Glutamatergic neuron (in vitro differentiated cells): ENCODE measurements around the gene GPR78. TPM values are rescaled to one million over a fixed set of nuclear protein-coding genes. Genes with fewer than 3 reads are reported as not detected.

ENCODE experiments used
- DNase-seq: peaks from one replicate; pipeline ENCODE4 v3.0.0; 2022
- H3K27ac Mint-ChIP-seq: one replicate; pipeline ENCODE4 v1.8.0; 2020; ENCODE audit warnings: mild to moderate bottlenecking, mixed read lengths, inconsistent platforms; ENCODE audit not compliant: unreplicated experiment
- H3K27me3 Mint-ChIP-seq: one replicate; pipeline ENCODE4 v1.8.0; 2020; ENCODE audit warnings: mild to moderate bottlenecking, moderate library complexity, mixed read lengths, inconsistent platforms; ENCODE audit not compliant: unreplicated experiment
- H3K36me3 Mint-ChIP-seq: one replicate; pipeline ENCODE4 v1.8.0; 2020; ENCODE audit warnings: mild to moderate bottlenecking, mixed read lengths, inconsistent platforms; ENCODE audit not compliant: unreplicated experiment
- H3K4me1 Mint-ChIP-seq: one replicate; pipeline ENCODE4 v1.8.0; 2020; ENCODE audit warnings: mild to moderate bottlenecking, low read depth, mixed read lengths, inconsistent platforms; ENCODE audit not compliant: unreplicated experiment
- H3K4me3 Mint-ChIP-seq: one replicate; pipeline ENCODE4 v1.8.0; 2020; ENCODE audit warnings: mild to moderate bottlenecking, mixed read lengths, inconsistent platforms; ENCODE audit not compliant: unreplicated experiment
- H3K9me3 Mint-ChIP-seq: one replicate; pipeline ENCODE4 v1.8.0; 2020; ENCODE audit warnings: mild to moderate bottlenecking, moderate library complexity, mixed read lengths, inconsistent platforms; ENCODE audit not compliant: unreplicated experiment
- total RNA-seq: library from RNA; stranded (reverse); fragmentation: NEBNext Ultra II Directional; extraction: Animal tissue kit (Norgen Biotek cat#: 25700); gene quantifications from one replicate; pipeline ENCODE4 v1.2.1, GENCODE V29; 2021; ENCODE audit not compliant: unreplicated experiment
- TF ChIP-seq, protein P1 (sequence below): fragments of 200-600 bp; sonication (generic); IDR thresholded peaks from one replicate; pipeline ENCODE4 v1.5.0; 2021; ENCODE audit not compliant: partially characterized antibody, unreplicated experiment

The GPR78 gene
- total RNA-seq, 1 donor from 2014 or later: 0.17 TPM

DNA sequence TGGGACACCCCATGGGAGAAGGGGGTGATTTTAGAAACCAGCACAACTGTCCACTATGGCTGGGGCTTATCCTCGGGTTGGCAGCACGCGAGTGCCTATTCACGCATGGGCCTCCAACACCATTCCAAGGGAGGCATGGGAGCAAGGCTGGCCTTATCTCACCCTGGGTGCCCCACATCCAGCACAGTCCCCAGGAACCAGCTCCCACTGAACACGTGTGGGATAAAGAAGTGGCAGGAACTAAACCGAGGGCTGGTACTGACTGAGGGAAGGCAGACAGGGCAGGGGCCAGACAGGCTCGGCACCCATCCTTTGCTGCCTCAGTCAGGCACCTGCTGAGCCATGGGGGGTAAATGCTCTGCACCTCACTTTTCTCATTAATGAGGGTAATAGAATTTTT lies 43.7 kb upstream of the GPR78 start:
- TF ChIP-seq, protein P1, sequence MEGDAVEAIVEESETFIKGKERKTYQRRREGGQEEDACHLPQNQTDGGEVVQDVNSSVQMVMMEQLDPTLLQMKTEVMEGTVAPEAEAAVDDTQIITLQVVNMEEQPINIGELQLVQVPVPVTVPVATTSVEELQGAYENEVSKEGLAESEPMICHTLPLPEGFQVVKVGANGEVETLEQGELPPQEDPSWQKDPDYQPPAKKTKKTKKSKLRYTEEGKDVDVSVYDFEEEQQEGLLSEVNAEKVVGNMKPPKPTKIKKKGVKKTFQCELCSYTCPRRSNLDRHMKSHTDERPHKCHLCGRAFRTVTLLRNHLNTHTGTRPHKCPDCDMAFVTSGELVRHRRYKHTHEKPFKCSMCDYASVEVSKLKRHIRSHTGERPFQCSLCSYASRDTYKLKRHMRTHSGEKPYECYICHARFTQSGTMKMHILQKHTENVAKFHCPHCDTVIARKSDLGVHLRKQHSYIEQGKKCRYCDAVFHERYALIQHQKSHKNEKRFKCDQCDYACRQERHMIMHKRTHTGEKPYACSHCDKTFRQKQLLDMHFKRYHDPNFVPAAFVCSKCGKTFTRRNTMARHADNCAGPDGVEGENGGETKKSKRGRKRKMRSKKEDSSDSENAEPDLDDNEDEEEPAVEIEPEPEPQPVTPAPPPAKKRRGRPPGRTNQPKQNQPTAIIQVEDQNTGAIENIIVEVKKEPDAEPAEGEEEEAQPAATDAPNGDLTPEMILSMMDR: no peak
- Mint-ChIP-seq H3K4me1 (no peaks in the 10 kb centered on the region), H3K27ac (no peak overlapping the region), H3K4me3 (no peak overlapping the region), H3K9me3 (peaks cover 2% of the 10 kb centered on the region), H3K36me3 (peaks cover 4% of the 10 kb centered on the region), H3K27me3 (no peaks in the 10 kb centered on the region)
- no peak for DNase-seq

DNA sequence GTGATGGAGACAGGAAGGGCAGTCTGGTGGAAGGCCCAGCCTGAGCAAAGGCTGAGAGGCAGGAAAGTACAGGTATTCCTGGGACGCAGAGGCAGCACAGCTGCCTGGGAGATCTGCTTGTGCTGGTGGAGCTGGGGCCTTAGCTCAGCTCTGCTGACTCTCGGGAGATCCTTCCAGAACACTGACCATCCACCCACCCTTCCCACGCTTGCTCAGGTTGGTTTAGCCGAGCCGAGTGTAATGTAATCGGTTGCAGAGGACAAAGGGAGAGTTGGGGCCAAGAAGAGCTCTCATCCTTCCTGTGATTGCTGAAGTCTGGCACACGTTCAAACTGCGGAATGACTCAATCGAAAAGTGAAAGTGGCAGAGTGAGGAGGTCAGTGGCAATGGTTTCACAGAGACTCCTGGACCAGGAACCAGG lies 43.1 kb upstream of the GPR78 start:
- peaks cover 2% of the 10 kb centered on the region for H3K27me3 Mint-ChIP-seq
- peaks cover 4% of the 10 kb centered on the region for H3K36me3 Mint-ChIP-seq
- H3K4me1 Mint-ChIP-seq: peaks cover 2% of the 10 kb centered on the region
- H3K9me3 Mint-ChIP-seq: peaks cover 2% of the 10 kb centered on the region
- no peak overlapping the region for H3K27ac Mint-ChIP-seq
- TF ChIP-seq, protein P1: no peak
- no peak overlapping the region for H3K4me3 Mint-ChIP-seq
- no peak for DNase-seq

DNA sequence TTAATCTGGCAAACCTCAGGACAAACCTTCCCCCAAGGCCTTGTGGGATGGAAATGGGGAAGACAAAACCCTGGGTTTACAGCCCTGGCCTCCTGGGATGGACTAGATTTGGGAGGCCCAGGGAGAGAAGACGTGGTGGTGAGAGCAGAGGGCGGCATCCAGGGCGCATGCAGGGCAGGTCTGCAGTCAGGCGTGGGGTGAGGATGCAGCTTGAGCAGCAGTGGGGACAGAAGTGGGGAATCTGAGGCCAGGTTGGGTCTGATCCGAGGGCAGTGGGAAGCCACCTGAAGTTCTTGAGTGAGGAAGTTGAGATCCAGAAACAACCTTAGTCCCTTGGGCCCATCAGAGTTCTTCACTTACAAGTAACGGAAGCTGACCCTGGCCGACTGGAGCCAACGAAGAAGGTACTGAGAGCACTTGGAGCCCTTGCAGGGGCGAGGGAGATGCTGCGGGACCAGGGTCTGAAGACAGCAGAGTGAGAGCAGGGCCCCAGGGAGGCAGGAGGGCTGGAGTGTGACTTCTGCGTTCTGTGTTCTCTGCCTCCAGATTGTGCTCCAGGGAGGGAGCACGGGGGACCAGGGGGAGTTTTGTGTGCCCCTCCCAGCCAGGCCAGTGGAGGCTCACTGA lies 42.0 kb upstream of the GPR78 start:
- Mint-ChIP-seq H3K9me3 (peaks cover 2% of the 10 kb centered on the region), H3K27me3 (peaks cover 2% of the 10 kb centered on the region), H3K27ac (no peak overlapping the region), H3K4me3 (no peak overlapping the region), H3K36me3 (peaks cover 4% of the 10 kb centered on the region), H3K4me1 (peaks cover 3% of the 10 kb centered on the region)
- TF ChIP-seq, protein P1: no peak
- no peak for DNase-seq

DNA sequence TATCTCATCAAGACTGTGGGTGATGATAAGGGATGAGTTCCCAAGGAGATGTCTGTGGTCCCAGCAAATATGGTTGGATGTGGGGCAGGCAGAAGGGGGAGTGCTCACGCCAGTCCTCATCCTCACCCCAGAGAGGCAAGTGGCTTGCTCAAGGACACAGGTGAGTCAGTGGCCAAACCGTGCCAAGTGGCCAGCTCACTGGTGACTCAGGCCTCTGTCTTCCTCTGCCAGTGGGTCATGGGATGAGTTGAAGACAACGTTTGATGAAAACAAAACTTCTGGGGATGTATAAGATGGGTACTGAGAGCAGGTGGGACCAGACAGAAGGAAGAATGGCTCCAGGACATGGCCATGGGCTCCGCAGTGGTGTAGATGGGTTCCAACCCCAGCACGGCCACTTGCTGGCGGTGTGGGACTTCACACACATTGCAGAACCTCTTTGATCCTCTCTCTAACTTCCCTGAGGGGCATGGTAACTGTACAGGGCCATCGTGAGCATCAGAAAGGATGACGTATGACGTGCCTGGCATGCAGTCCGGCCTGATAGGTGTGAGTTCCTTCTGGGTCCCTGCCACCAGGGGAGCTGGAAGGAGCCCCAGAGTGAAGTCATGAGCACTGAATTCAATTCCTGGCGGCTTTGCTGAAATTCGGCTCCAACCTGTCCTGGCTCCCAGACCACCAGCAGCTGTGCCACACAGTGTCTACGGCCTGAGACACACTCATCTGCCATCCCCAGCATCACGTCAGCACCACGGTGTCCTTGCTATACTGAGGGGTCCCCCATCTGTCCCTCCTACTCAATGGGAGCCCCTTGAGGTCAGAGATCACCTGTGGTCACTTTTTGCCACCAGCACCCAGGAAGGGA lies 41.3 kb upstream of the GPR78 start:
- H3K4me3 Mint-ChIP-seq: no peak overlapping the region
- no peak for DNase-seq
- peaks cover 2% of the 10 kb centered on the region for H3K9me3 Mint-ChIP-seq
- TF ChIP-seq, protein P1: no peak
- H3K27ac Mint-ChIP-seq: no peak overlapping the region
- peaks cover 2% of the 10 kb centered on the region for H3K27me3 Mint-ChIP-seq
- H3K36me3 Mint-ChIP-seq: peaks cover 4% of the 10 kb centered on the region
- peaks cover 3% of the 10 kb centered on the region for H3K4me1 Mint-ChIP-seq

DNA sequence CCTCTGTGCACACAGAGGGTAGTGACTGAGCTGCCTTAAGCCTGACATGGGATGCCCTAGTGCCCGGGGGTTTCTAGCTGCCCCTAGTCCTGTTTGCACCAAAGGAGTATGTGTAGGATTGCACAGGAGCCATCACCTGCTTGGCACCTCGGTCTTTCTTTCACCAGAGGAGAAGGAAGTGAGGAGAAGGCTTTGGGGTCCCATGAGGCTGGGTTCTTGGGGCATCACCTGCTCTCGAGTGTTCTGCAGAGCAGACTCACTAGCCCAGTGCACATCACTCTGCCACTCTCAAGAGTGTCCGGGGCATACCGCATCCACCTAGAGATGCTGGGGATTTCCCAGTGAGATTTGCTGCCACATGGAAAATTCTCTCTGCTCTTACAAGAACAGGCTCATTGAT lies 40.5 kb upstream of the GPR78 start:
- no peak overlapping the region for H3K27ac Mint-ChIP-seq
- DNase-seq: no peak
- H3K36me3 Mint-ChIP-seq: peaks cover 3% of the 10 kb centered on the region
- H3K9me3 Mint-ChIP-seq: peaks cover 2% of the 10 kb centered on the region
- no peak overlapping the region for H3K4me3 Mint-ChIP-seq
- TF ChIP-seq, protein P1: no peak
- peaks cover 4% of the 10 kb centered on the region for H3K27me3 Mint-ChIP-seq
- peaks cover 3% of the 10 kb centered on the region for H3K4me1 Mint-ChIP-seq
